Transverse colon (tissue), 4 donors: ENCODE data around the gene SLC22A4. TPM values are rescaled to one million over a fixed set of nuclear protein-coding genes. Genes with fewer than 3 reads are reported as not detected.

Source experiments
- DNase-seq: peaks from one replicate; pipeline ENCODE4 v3.0.0-alpha.2; 2019
- H3K27ac ChIP-seq, 4 donors: fragments of 200-600 bp; sonication (generic); 2 replicates each; pipeline ENCODE4 v1.5.1; 2016 to 2018; ENCODE audit warnings: inconsistent platforms in 4 of 4
- H3K27me3 ChIP-seq: fragments of 200-600 bp; sonication (generic); 2 replicates; pipeline ENCODE4 v1.5.1; 2017; ENCODE audit warnings: inconsistent platforms
- H3K36me3 ChIP-seq, 4 donors: fragments of 200-600 bp; sonication (generic); 2 replicates each; pipeline ENCODE4 v1.5.1; 2017 to 2019; ENCODE audit warnings: inconsistent platforms in 4 of 4
- H3K4me1 ChIP-seq, 4 donors: fragments of 200-600 bp; sonication (generic); 2 replicates each; pipeline ENCODE4 v1.5.1; 2017 to 2020; ENCODE audit warnings: inconsistent platforms in 4 of 4
- H3K4me3 ChIP-seq, 4 donors: fragments of 200-600 bp; sonication (generic); 1 replicate in 1 of 4; 2 replicates in 3 of 4; pipeline versions ENCODE4 v1.5.1 to v1.6.1; 2017 to 2019; ENCODE audit warnings: inconsistent platforms in 4 of 4
- H3K9me3 ChIP-seq, 2 donors: fragments of 200-600 bp; sonication (generic); 2 replicates each; pipeline ENCODE4 v1.5.1; 2017 to 2019; ENCODE audit warnings: inconsistent platforms in 2 of 2
- EP300 ChIP-seq: sonication (generic); formaldehyde crosslinking; IDR thresholded peaks from one replicate; pipeline ENCODE4 v1.6.1; 2017; ENCODE audit warnings: antibody characterized with exemption, low read depth
- POLR2A ChIP-seq: fragments of 450-650 bp; IDR thresholded peaks from one replicate; pipeline ENCODE4 v1.6.1; 2016; ENCODE audit warnings: antibody characterized with exemption, mild to moderate bottlenecking, moderate library complexity
- POLR2AphosphoS5 ChIP-seq, 3 donors: sonication (generic); formaldehyde crosslinking; IDR thresholded peaks; one replicate each; pipeline ENCODE4 v1.6.1; 2016; ENCODE audit warnings: antibody characterized with exemption in 3 of 3
- WGBS, 2 donors: methylation state at CpG; one replicate each; pipeline ENCODE4 v1.1.5; 2018; ENCODE audit warnings: low coverage in 1 of 2; 5-methylcytosine and 5-hydroxymethylcytosine counted together
- in situ Hi-C, 4 donors: fragments of 200-750 bp; cut with MboI; loops; one replicate each; pipeline versions ENCODE4 v1.15.0 to v1.15.1; 2017; ENCODE audit warnings: low sequenced_read_pairs in 3 of 4, low pct_ligation_motif_present in 1 of 4, low pct_unique_long_range_greater_than_20kb in 1 of 4
- intact Hi-C: fragments of 100-400 bp; cut with DNase I; formaldehyde crosslinking; loops from one replicate; pipeline ENCODE4 v1.15.1; 2023; ENCODE audit warnings: low total_unique reads
- small RNA-seq, 4 donors: library from RNA; depleted of rRNA; stranded (forward); fragments of <200 nt; gene quantifications; one replicate each; pipeline ENCODE3, GENCODE V24; 2016
- total RNA-seq, 4 donors: library from RNA; depleted of rRNA; stranded (reverse); fragments of >200 nt; gene quantifications; one replicate each; pipeline ENCODE4 v1.1.0, GENCODE V29; 2016
- TF ChIP-seq, protein P1 (sequence below), 5 experiments: fragments of 200-600 bp in 3 of 5; fragments of 450-650 bp in 2 of 5; sonication (generic) in 3 of 5; IDR thresholded peaks; 1 replicate in 2 of 5; 2 replicates in 3 of 5; pipeline ENCODE4 v1.5.1; 2016 to 2017; ENCODE audit warnings: antibody characterized with exemption in 5 of 5, inconsistent platforms in 3 of 5, mild to moderate bottlenecking in 2 of 5, moderate library complexity in 1 of 5

Gene SLC22A4
- total RNA-seq, 4 donors from 2014 or later, result 1.6 to 48.3 (median 14.5) TPM; not detected in 1

DNA sequence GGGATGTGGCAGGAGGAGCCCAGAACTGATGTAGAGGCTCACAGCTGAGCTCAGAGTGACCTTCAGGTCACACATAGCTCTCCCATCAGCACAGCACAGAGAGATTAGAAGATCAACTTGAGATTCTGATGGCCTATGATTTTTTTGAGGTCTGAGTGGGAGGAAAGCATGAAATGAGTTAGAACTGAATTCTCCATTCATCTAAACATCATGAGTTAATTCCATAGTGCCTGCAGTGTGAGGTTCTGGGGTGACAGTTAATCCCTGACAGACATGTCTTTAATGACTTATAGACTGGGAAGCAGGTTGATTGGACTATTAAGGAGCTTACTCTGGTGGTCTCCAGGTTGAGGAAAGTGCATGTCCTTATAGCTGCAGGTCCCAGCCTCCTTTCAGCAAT lies 97.7 kb downstream of the SLC22A4 start:
- no peak for TF ChIP-seq POLR2A
- no peak for TF ChIP-seq POLR2AphosphoS5 (IDR thresholded peaks at IDR 0.05)
- TF ChIP-seq EP300, result no peak
- TF ChIP-seq, protein P1, sequence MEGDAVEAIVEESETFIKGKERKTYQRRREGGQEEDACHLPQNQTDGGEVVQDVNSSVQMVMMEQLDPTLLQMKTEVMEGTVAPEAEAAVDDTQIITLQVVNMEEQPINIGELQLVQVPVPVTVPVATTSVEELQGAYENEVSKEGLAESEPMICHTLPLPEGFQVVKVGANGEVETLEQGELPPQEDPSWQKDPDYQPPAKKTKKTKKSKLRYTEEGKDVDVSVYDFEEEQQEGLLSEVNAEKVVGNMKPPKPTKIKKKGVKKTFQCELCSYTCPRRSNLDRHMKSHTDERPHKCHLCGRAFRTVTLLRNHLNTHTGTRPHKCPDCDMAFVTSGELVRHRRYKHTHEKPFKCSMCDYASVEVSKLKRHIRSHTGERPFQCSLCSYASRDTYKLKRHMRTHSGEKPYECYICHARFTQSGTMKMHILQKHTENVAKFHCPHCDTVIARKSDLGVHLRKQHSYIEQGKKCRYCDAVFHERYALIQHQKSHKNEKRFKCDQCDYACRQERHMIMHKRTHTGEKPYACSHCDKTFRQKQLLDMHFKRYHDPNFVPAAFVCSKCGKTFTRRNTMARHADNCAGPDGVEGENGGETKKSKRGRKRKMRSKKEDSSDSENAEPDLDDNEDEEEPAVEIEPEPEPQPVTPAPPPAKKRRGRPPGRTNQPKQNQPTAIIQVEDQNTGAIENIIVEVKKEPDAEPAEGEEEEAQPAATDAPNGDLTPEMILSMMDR (IDR thresholded peaks at IDR 0.05), result no peak
- no peaks in the 10 kb centered on the region for H3K27me3 ChIP-seq
- H3K9me3 ChIP-seq, result no peaks in the 10 kb centered on the region
- in situ Hi-C loops (loop anchor here (25.0 kb wide), 4 partner anchors 320 to 445 kb away; partner anchors contain the start of genes SOWAHA (in 2 of the 4), SEPTIN8 (in 1 of the 4) and SHROOM1 (in 1 of the 4)), intact Hi-C loops (no loop called here)
- DNase-seq, result no peak
- no peak overlapping the region for H3K4me3 ChIP-seq
- peaks cover 15 to 34% (median 26%) of the 10 kb centered on the region in 4 donors for H3K4me1 ChIP-seq
- H3K27ac ChIP-seq, result no peak overlapping the region
- peaks cover 0 to 14% (median 6%) of the 10 kb centered on the region in 4 donors for H3K36me3 ChIP-seq

DNA sequence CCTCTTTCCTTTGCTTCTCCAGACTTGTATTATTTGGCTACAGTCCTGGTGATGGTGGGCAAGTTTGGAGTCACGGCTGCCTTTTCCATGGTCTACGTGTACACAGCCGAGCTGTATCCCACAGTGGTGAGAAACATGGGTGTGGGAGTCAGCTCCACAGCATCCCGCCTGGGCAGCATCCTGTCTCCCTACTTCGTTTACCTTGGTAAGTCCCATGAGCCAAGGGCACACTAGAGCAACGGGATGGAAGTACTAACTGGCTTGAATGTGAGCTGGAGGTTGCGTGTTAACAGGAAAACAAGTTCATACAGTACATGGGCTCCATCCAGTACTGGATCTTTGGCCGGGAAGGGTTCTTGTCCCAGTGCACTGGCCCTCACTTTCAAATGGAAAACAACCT lies 98.2 kb downstream of the SLC22A4 start:
- intact Hi-C loops (no loop called here), in situ Hi-C loops (loop anchor here (25.0 kb wide), 4 partner anchors 320 to 445 kb away; partner anchors contain the start of genes SOWAHA (in 2 of the 4), SEPTIN8 (in 1 of the 4) and SHROOM1 (in 1 of the 4))
- Histone ChIP-seq H3K4me1 (peaks cover 9 to 29% (median 20%) of the 10 kb centered on the region in 4 donors), H3K27ac (no peak overlapping the region), H3K4me3 (no peak overlapping the region), H3K36me3 (peaks cover 0 to 14% (median 6%) of the 10 kb centered on the region in 4 donors), H3K27me3 (no peaks in the 10 kb centered on the region), H3K9me3 (no peaks in the 10 kb centered on the region)
- TF ChIP-seq POLR2AphosphoS5 (IDR thresholded peaks at IDR 0.05) (no peak), POLR2A (no peak), EP300 (no peak)
- TF ChIP-seq, protein P1 (IDR thresholded peaks at IDR 0.05), result no peak
- 90% methylated on average over 8 of the region's 8 CpGs; no CpG with 5 or more reads in 1 of the 2 donors for WGBS, 2 donors
- no peak for DNase-seq

DNA sequence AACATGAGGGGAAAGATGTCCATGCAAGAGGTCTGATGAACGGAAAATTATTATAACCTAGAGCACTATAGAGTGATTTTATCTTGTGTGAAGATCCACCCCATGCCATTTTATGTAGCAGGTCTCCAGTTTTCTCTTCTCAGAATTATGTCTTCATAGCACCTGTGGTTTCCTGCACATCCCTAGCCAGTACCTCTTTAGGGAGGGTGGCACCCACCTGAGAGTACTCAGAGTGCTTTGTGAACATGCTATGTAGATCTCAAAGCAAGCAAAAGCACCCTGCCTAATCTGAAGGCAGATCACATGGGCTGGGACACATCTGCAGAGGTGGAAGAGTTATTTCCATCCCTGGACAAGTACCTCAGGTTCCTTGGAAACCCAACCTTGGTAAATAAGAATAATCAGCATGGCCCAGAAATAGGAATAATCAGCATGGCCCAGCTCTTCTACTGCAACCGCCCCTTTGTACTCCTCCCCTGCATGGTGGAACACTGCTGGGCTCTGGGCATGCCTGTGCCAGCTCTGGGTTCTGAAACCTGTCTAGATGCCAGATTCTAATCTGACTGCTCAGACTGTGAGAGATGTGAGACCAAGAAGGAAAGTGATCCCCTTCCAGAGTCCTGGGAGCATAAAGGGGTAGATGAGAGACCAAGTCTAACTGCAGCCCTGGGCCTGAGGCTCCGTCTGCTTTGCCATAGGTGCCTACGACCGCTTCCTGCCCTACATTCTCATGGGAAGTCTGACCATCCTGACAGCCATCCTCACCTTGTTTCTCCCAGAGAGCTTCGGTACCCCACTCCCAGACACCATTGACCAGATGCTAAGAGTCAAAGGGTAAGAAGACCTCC lies 99.0 kb downstream of the SLC22A4 start:
- Histone ChIP-seq H3K27ac (no peak overlapping the region), H3K36me3 (peaks cover 0 to 14% (median 6%) of the 10 kb centered on the region in 4 donors), H3K9me3 (no peaks in the 10 kb centered on the region), H3K4me3 (no peak overlapping the region), H3K27me3 (no peaks in the 10 kb centered on the region), H3K4me1 (peaks cover 4 to 21% (median 14%) of the 10 kb centered on the region in 4 donors)
- intact Hi-C loops, result no loop called here
- TF ChIP-seq POLR2A, result no peak
- no peak for TF ChIP-seq EP300
- no peak for TF ChIP-seq POLR2AphosphoS5 (IDR thresholded peaks at IDR 0.05)
- TF ChIP-seq, protein P1 (IDR thresholded peaks at IDR 0.05), result no peak
- DNase-seq, result no peak
- WGBS, 2 donors, result 86 to 94% methylated on average over 1 to 6 of the region's 6 CpGs
- in situ Hi-C loops, result loop anchor here (25.0 kb wide), 4 partner anchors 319 to 444 kb away; partner anchors contain the start of genes SOWAHA (in 2 of the 4), SEPTIN8 (in 1 of the 4) and SHROOM1 (in 1 of the 4)

Small RNAs within 50 kb of the gene (small RNA-seq; reads per million reads assigned to genes)
- 0 to 0.35 (median 0.14) reads per million in 4 donors for gene MIR3936

Other genes starting within 250 kb of the SLC22A4 start
- not detected for gene IL3, start 233.7 kb upstream of the SLC22A4 start, total RNA-seq
- not detected for gene CSF2, start 220.6 kb upstream of the SLC22A4 start, total RNA-seq
- 10 to 100 TPM; 22.1 to 53.5 (median 32.7) TPM for gene P4HA2, start 66.5 kb upstream of the SLC22A4 start, total RNA-seq
- 10 to 100 TPM in 3 of 4 donors, 1 to 10 TPM in 1; 9.7 to 43.4 (median 19.7) TPM for gene PDLIM4, start 36.7 kb upstream of the SLC22A4 start, total RNA-seq
- gene SLC22A5, start 75.3 kb downstream of the SLC22A4 start, total RNA-seq, result 100 to 1,000 TPM in 1 of 4 donors, 10 to 100 TPM in 3; 34.6 to 129 (median 67.8) TPM
- gene IRF1, start 196.4 kb downstream of the SLC22A4 start, total RNA-seq, result 10 to 100 TPM; 40.8 to 86.9 (median 65.5) TPM
- gene IL5, start 249.1 kb downstream of the SLC22A4 start, total RNA-seq, result not detected